ENCODE measurements around the gene CDHR1. TPM values are rescaled to one million over a fixed set of nuclear protein-coding genes. Genes with fewer than 3 reads are reported as not detected.

Gene CDHR1
- total and polyA plus RNA-seq, 10 of the 15 experiments (the other 5 are each of a cell fraction or from before 2014, with no cell fraction given) = 0.17 to 3.0 (median 0.34) TPM

- TF ChIP-seq, protein P1, sequence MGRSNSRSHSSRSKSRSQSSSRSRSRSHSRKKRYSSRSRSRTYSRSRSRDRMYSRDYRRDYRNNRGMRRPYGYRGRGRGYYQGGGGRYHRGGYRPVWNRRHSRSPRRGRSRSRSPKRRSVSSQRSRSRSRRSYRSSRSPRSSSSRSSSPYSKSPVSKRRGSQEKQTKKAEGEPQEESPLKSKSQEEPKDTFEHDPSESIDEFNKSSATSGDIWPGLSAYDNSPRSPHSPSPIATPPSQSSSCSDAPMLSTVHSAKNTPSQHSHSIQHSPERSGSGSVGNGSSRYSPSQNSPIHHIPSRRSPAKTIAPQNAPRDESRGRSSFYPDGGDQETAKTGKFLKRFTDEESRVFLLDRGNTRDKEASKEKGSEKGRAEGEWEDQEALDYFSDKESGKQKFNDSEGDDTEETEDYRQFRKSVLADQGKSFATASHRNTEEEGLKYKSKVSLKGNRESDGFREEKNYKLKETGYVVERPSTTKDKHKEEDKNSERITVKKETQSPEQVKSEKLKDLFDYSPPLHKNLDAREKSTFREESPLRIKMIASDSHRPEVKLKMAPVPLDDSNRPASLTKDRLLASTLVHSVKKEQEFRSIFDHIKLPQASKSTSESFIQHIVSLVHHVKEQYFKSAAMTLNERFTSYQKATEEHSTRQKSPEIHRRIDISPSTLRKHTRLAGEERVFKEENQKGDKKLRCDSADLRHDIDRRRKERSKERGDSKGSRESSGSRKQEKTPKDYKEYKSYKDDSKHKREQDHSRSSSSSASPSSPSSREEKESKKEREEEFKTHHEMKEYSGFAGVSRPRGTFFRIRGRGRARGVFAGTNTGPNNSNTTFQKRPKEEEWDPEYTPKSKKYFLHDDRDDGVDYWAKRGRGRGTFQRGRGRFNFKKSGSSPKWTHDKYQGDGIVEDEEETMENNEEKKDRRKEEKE (IDR thresholded peaks at IDR 0.05) = no peak
- TF ChIP-seq, protein P2, sequence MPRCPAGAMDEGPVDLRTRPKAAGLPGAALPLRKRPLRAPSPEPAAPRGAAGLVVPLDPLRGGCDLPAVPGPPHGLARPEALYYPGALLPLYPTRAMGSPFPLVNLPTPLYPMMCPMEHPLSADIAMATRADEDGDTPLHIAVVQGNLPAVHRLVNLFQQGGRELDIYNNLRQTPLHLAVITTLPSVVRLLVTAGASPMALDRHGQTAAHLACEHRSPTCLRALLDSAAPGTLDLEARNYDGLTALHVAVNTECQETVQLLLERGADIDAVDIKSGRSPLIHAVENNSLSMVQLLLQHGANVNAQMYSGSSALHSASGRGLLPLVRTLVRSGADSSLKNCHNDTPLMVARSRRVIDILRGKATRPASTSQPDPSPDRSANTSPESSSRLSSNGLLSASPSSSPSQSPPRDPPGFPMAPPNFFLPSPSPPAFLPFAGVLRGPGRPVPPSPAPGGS (IDR thresholded peaks at IDR 0.05; ENCODE audit: borderline replicate concordance, insufficient read depth, low read depth, low read length, poor library complexity, severe bottlenecking) = no peak
- TF ChIP-seq POLR2A (IDR thresholded peaks at IDR 0.05; ENCODE audit: low read depth, low read length) (no peak), MEF2A (IDR thresholded peaks at IDR 0.05; ENCODE audit: insufficient read depth, low read depth, low read length) (no peak)
These were observed 42.5 kb downstream of the CDHR1 start (continued) for GRCh38 chr10:84236807-84237198.

GRCh38 chr10:84237199-84238051 lies 43.1 kb downstream of the CDHR1 start:
- no peak overlapping the region for H3K4me3 ChIP-seq
- SMC1A ChIA-PET (ENCODE audit: uncharacterized antibody, unreplicated experiment) = interaction anchor here (0.7 to 1.2 kb wide), 2 partner anchors 14 to 276 kb away, joined by 3 read pairs; no protein-coding TSS in a partner anchor
- no peak for TF ChIP-seq CBX3 (IDR thresholded peaks at IDR 0.05; ENCODE audit: borderline replicate concordance, low read depth)
- no peak for TF ChIP-seq ZNF274 (IDR thresholded peaks at IDR 0.05; ENCODE audit: insufficient read depth, insufficient read length)
- TF ChIP-seq JUNB (IDR thresholded peaks at IDR 0.05) = no peak
- TF ChIP-seq RELA (IDR thresholded peaks at IDR 0.05; ENCODE audit: borderline replicate concordance, partially characterized antibody) = no peak
- TF ChIP-seq SIX5 (IDR thresholded peaks at IDR 0.05; ENCODE audit: low read depth, low read length, severe bottlenecking) = no peak
- TF ChIP-seq STAT3 (IDR thresholded peaks at IDR 0.05; ENCODE audit: low read depth, low read length) = no peak
- no peak for TF ChIP-seq CBX5 (IDR thresholded peaks at IDR 0.05; ENCODE audit: low read depth)
- TF ChIP-seq CHD1 (IDR thresholded peaks at IDR 0.05; ENCODE audit: low read depth, low read length) = no peak
- TF ChIP-seq, protein P3, sequence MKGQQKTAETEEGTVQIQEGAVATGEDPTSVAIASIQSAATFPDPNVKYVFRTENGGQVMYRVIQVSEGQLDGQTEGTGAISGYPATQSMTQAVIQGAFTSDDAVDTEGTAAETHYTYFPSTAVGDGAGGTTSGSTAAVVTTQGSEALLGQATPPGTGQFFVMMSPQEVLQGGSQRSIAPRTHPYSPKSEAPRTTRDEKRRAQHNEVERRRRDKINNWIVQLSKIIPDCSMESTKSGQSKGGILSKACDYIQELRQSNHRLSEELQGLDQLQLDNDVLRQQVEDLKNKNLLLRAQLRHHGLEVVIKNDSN (IDR thresholded peaks at IDR 0.05; ENCODE audit: borderline replicate concordance, extremely low read length, insufficient read depth, low read depth, low read length) = no peak
- no peak for TF ChIP-seq IRF4 (IDR thresholded peaks at IDR 0.05; ENCODE audit: low read depth, low read length)
- TF ChIP-seq EP300 (IDR thresholded peaks at IDR 0.05; ENCODE audit: borderline replicate concordance in 1 of 2, control insufficient read depth in 1 of 2, low read depth in 2 of 2, low read length in 2 of 2) = no peak
- no peak for TF ChIP-seq DPF2 (IDR thresholded peaks at IDR 0.05)
- no peak for TF ChIP-seq FOXK2 (IDR thresholded peaks at IDR 0.05)
- no peaks in the 10 kb centered on the region for H3K9me3 ChIP-seq (replicated peaks; ENCODE audit: control insufficient read depth, insufficient read depth, low read length)
- no TSS peak for BruUV-seq (replicated peaks)
- H3K9ac ChIP-seq (ENCODE audit: control insufficient read depth, insufficient read depth, low read length) = no peak overlapping the region
- H4K20me1 ChIP-seq (ENCODE audit: control insufficient read depth, insufficient read depth) = no peaks in the 10 kb centered on the region
- H3K36me3 ChIP-seq (ENCODE audit: control insufficient read depth in 2 of 2, insufficient read depth in 2 of 2, low read length in 1 of 2) = no peaks in the 10 kb centered on the region
- intact Hi-C loops (cut with micrococcal nuclease; ENCODE audit: unreplicated experiment) (no loop called here), in situ Hi-C loops (cut with MboI) (no loop called here)
- H2AFZ ChIP-seq (ENCODE audit: control insufficient read depth, low read depth, low read length) = no peak overlapping the region
- H3K4me1 ChIP-seq (ENCODE audit: control insufficient read depth, insufficient read depth, low read length) = no peaks in the 10 kb centered on the region
- H3K79me2 ChIP-seq (ENCODE audit: control insufficient read depth, insufficient read depth, low read length) = no peaks in the 10 kb centered on the region
- DNase-seq (ENCODE audit: low read depth, low spot score) = no peak
- RAD21 ChIA-PET (ENCODE audit: unreplicated experiment) = no interaction called here
- WGBS (ENCODE audit: insufficient coverage, insufficient replicate concordance, low lambda C conversion rate, missing lambda C conversion rate) = 74% methylated on average over 48 of the region's 52 CpGs
- H3K27ac ChIP-seq (ENCODE audit: control insufficient read depth, insufficient read depth) = no peak overlapping the region
- FAIRE-seq = no peak
- no peak for ATAC-seq
- H3K4me2 ChIP-seq (ENCODE audit: control insufficient read depth, insufficient read depth) = no peak overlapping the region
- CTCF ChIA-PET = no interaction called here
- H3K27me3 ChIP-seq (replicated peaks in 1 of 2; ENCODE audit: control insufficient read depth in 2 of 2, insufficient read depth in 2 of 2, low read length in 1 of 2) = peaks cover 0 to 4% of the 10 kb centered on the region in 2 experiments; a peak in 1 of 4 replicates
- POLR2A ChIA-PET = no interaction called here
